Cardiac muscle cell (in vitro differentiated cells and primary cell): ENCODE measurements around the gene A1BG. TPM values are rescaled to one million over a fixed set of nuclear protein-coding genes. Genes with fewer than 3 reads are reported as not detected.
A peak's percentile ranks its signal among the peaks of the same experiment; 100 is the strongest.

Experiments used
- DNase-seq, 2 donors: peaks; one replicate each; pipeline versions ENCODE4 v3.0.0 to v3.0.0-alpha.2; 2010 to 2017; ENCODE audit warnings: low read depth in 1 of 2, low spot score in 1 of 2
- H3K27ac ChIP-seq: fragments of 200-600 bp; sonication (generic); 2 replicates; pipeline ENCODE4 v1.5.1; 2016
- H3K27me3 ChIP-seq: fragments of 200-600 bp; sonication (generic); 2 replicates; pipeline ENCODE4 v1.6.0; 2016; ENCODE audit warnings: control low read depth
- H3K36me3 ChIP-seq: fragments of 200-600 bp; sonication (generic); 2 replicates; pipeline ENCODE4 v1.5.1; 2016; ENCODE audit warnings: control low read depth
- H3K4me1 ChIP-seq: fragments of 200-600 bp; sonication (generic); 2 replicates; pipeline ENCODE4 v1.8.1; 2017; ENCODE audit warnings: low read depth, mild to moderate bottlenecking, mixed run types
- H3K4me3 ChIP-seq: fragments of 200-600 bp; sonication (generic); 2 replicates; pipeline ENCODE4 v1.5.1; 2016; ENCODE audit warnings: mild to moderate bottlenecking
- H3K9me3 ChIP-seq: fragments of 200-600 bp; sonication (generic); 2 replicates; pipeline ENCODE4 v1.5.1; 2017; ENCODE audit warnings: low read depth, mild to moderate bottlenecking, control low read depth
- CTCF ChIP-seq: IDR thresholded peaks from 2 replicates; pipeline ENCODE4 v1.5.1; 2012; ENCODE audit warnings: low read depth, mild to moderate bottlenecking, low read length
- polyA plus RNA-seq: library from polyadenylated mRNA; unstranded; fragments of >200 nt; fragmentation: Nextera tagmentation; extraction: Ambion mirVana; gene quantifications from 2 replicates; pipeline ENCODE4 v1.2.1, GENCODE V29; 2016
- total RNA-seq: library from RNA; depleted of rRNA; stranded (reverse); fragments of >200 nt; gene quantifications from 2 replicates; pipeline ENCODE4 v1.2.3, GENCODE V29; 2016

Gene A1BG
- total and polyA plus RNA-seq, 2 experiments from 2014 or later, result 45.9 to 138 TPM

- H3K9me3 ChIP-seq, result no peaks in the 10 kb centered on the region
- DNase-seq, result no peak
- H3K27me3 ChIP-seq, result no peaks in the 10 kb centered on the region
- no peak for TF ChIP-seq CTCF
- H3K4me3 ChIP-seq, result no peak overlapping the region
- H3K4me1 ChIP-seq, result no peaks in the 10 kb centered on the region
- peaks cover 6% of the 10 kb centered on the region for H3K36me3 ChIP-seq
- no peak overlapping the region for H3K27ac ChIP-seq
Measured at GRCh38 chr19:58336216-58336615, 17.1 kb downstream of the A1BG start.

GRCh38 chr19:58335630-58336029 is 17.7 kb downstream of the A1BG start:
- Histone ChIP-seq H3K36me3 (peaks cover 6% of the 10 kb centered on the region), H3K4me1 (no peaks in the 10 kb centered on the region), H3K27me3 (no peaks in the 10 kb centered on the region), H3K27ac (no peak overlapping the region), H3K4me3 (no peak overlapping the region), H3K9me3 (no peaks in the 10 kb centered on the region)
- DNase-seq, result no peak
- no peak for TF ChIP-seq CTCF

- no peak for DNase-seq
- Histone ChIP-seq H3K27ac (no peak overlapping the region), H3K4me1 (no peaks in the 10 kb centered on the region), H3K27me3 (no peaks in the 10 kb centered on the region), H3K4me3 (no peak overlapping the region), H3K9me3 (no peaks in the 10 kb centered on the region), H3K36me3 (peaks cover 6% of the 10 kb centered on the region)
- TF ChIP-seq CTCF, result no peak
Measured at GRCh38 chr19:58334691-58335249, 18.5 kb downstream of the A1BG start.

- H3K4me3 ChIP-seq, result no peak overlapping the region
- no peaks in the 10 kb centered on the region for H3K9me3 ChIP-seq
- H3K27ac ChIP-seq, result no peak overlapping the region
- no peak for TF ChIP-seq CTCF
- no peaks in the 10 kb centered on the region for H3K27me3 ChIP-seq
- no peak for DNase-seq
- no peaks in the 10 kb centered on the region for H3K4me1 ChIP-seq
- peaks cover 6% of the 10 kb centered on the region for H3K36me3 ChIP-seq
Measured at GRCh38 chr19:58332697-58333096, 20.6 kb downstream of the A1BG start.

- Histone ChIP-seq H3K4me3 (no peak overlapping the region), H3K27ac (no peak overlapping the region)
- peak in 1 of 2 donors; percentile 68 for DNase-seq
Measured at GRCh38 chr19:58330458-58330857, 22.8 kb downstream of the A1BG start.

More at GRCh38 chr19:58330458-58330857, 22.8 kb downstream of the A1BG start:
- H3K9me3 ChIP-seq, result no peaks in the 10 kb centered on the region
- no peaks in the 10 kb centered on the region for H3K4me1 ChIP-seq
- TF ChIP-seq CTCF, result no peak
- H3K36me3 ChIP-seq, result peaks cover 6% of the 10 kb centered on the region
- no peaks in the 10 kb centered on the region for H3K27me3 ChIP-seq
